GM12874 (cell line): ENCODE measurements around the gene GPX4.
A peak's percentile ranks its signal among the peaks of the same experiment; 100 is the strongest.

Source experiments
- CTCF ChIP-seq: IDR thresholded peaks from 2 replicates; pipeline ENCODE4 v1.5.1; 2011; ENCODE audit warnings: low read depth, mild to moderate bottlenecking, control low read depth, low read length, moderate library complexity; ENCODE audit not compliant: insufficient read depth

The GPX4 gene

GRCh38 chr19:1103708-1104310, at the start of gene GPX4:
TSS of gene GPX4 (plus strand) at chr19:1103994. CDS start at chr19:1104044, 50 bp downstream.
- TF ChIP-seq CTCF = no peak

- TF ChIP-seq CTCF = no peak
Measured at GRCh38 chr19:1054102-1055027, 49.4 kb upstream of the GPX4 start.

- no peak for TF ChIP-seq CTCF
Measured at GRCh38 chr19:1055028-1055425, 48.8 kb upstream of the GPX4 start.

GRCh38 chr19:1055886-1056620, 47.7 kb upstream of the GPX4 start:
- no peak for TF ChIP-seq CTCF

- TF ChIP-seq CTCF = peak; percentile 52
Measured at GRCh38 chr19:1057176-1057855, 46.5 kb upstream of the GPX4 start.

GRCh38 chr19:1058112-1058511, 45.7 kb upstream of the GPX4 start:
- no peak for TF ChIP-seq CTCF

GRCh38 chr19:1060689-1061088, 43.1 kb upstream of the GPX4 start:
- no peak for TF ChIP-seq CTCF
